H9 (cell line): ENCODE data around the gene OR2AT4. TPM values are rescaled to one million over a fixed set of nuclear protein-coding genes. Genes with fewer than 3 reads are reported as not detected.

ENCODE experiments used
- DNase-seq: peaks from one replicate; pipeline ENCODE4 v3.0.0-alpha.2; 2017
- H2AFZ ChIP-seq: one replicate; pipeline ENCODE4 v1.6.1; 2013; ENCODE audit warnings: mild to moderate bottlenecking, low read length, control low read depth, moderate library complexity
- H2AK5ac ChIP-seq: 2 replicates; pipeline ENCODE4 v1.6.1; 2013; ENCODE audit warnings: low read length, control low read depth, mixed read lengths; ENCODE audit not compliant: insufficient read length
- H2BK120ac ChIP-seq: one replicate; pipeline ENCODE4 v1.6.1; 2013; ENCODE audit warnings: low read depth, mild to moderate bottlenecking, low read length, control low read depth, inconsistent platforms; ENCODE audit not compliant: poor library complexity, severe bottlenecking
- H2BK12ac ChIP-seq: 2 replicates; pipeline ENCODE4 v1.6.1; 2013; ENCODE audit warnings: low read length, control low read depth, mixed read lengths, low read depth; ENCODE audit not compliant: insufficient read length
- H2BK15ac ChIP-seq: 2 replicates; pipeline ENCODE4 v1.6.1; 2013; ENCODE audit warnings: low read depth, low read length, control low read depth
- H2BK20ac ChIP-seq: one replicate; pipeline ENCODE4 v1.6.1; 2013; ENCODE audit warnings: low read depth, mild to moderate bottlenecking, low read length, control low read depth, inconsistent platforms; ENCODE audit not compliant: poor library complexity, severe bottlenecking
- H2BK5ac ChIP-seq: 2 replicates; pipeline ENCODE4 v1.6.1; 2013; ENCODE audit warnings: low read length, control low read depth, mixed read lengths; ENCODE audit not compliant: insufficient read length
- H3K14ac ChIP-seq: 2 replicates; pipeline ENCODE4 v1.6.1; 2013; ENCODE audit warnings: low read length, control low read depth; ENCODE audit not compliant: insufficient read depth
- H3K18ac ChIP-seq: 2 replicates; pipeline ENCODE4 v1.6.1; 2013; ENCODE audit warnings: low read depth, mild to moderate bottlenecking, mixed read lengths, low read length, control low read depth; ENCODE audit not compliant: insufficient read length
- H3K23ac ChIP-seq: 2 replicates; pipeline ENCODE4 v1.6.1; 2013; ENCODE audit warnings: low read length, control low read depth, mixed read lengths, low read depth; ENCODE audit not compliant: insufficient read length
- H3K23me2 ChIP-seq: 2 replicates; pipeline ENCODE4 v1.6.1; 2013; ENCODE audit warnings: low read depth, mild to moderate bottlenecking, mixed read lengths, low read length, control low read depth; ENCODE audit not compliant: insufficient read length, poor library complexity, severe bottlenecking
- H3K27ac ChIP-seq: 2 replicates; pipeline ENCODE4 v1.5.1; 2013; ENCODE audit warnings: low read length, control low read depth, mixed read lengths, low read depth; ENCODE audit not compliant: insufficient read length
- H3K27me3 ChIP-seq: 2 replicates; pipeline ENCODE4 v1.6.1; 2013; ENCODE audit warnings: low read length, control low read depth, inconsistent platforms; ENCODE audit not compliant: insufficient read depth
- H3K4ac ChIP-seq: 2 replicates; pipeline ENCODE4 v1.6.1; 2013; ENCODE audit warnings: low read depth, mild to moderate bottlenecking, control low read depth, inconsistent platforms, low read length, moderate library complexity
- H3K4me1 ChIP-seq: 2 replicates; pipeline ENCODE4 v1.6.1; 2013; ENCODE audit warnings: low read length, control low read depth, inconsistent platforms; ENCODE audit not compliant: insufficient read depth
- H3K4me2 ChIP-seq: 2 replicates; pipeline ENCODE4 v1.6.1; 2013; ENCODE audit warnings: low read length, control low read depth, mixed read lengths; ENCODE audit not compliant: insufficient read length, insufficient read depth
- H3K56ac ChIP-seq: 2 replicates; pipeline ENCODE4 v1.6.1; 2013; ENCODE audit warnings: low read depth, mild to moderate bottlenecking, mixed read lengths, low read length, control low read depth; ENCODE audit not compliant: insufficient read length
- H3K79me1 ChIP-seq: 2 replicates; pipeline ENCODE4 v1.6.1; 2013; ENCODE audit warnings: low read depth, mild to moderate bottlenecking, moderate library complexity, low read length, control low read depth, inconsistent platforms; ENCODE audit not compliant: insufficient read depth, poor library complexity, severe bottlenecking
- H3K79me2 ChIP-seq: 2 replicates; pipeline ENCODE4 v1.6.1; 2013; ENCODE audit warnings: low read length, control low read depth, inconsistent platforms; ENCODE audit not compliant: insufficient read depth
- H3K9ac ChIP-seq: 2 replicates; pipeline ENCODE4 v1.6.1; 2013; ENCODE audit warnings: low read length, control low read depth, mixed read lengths; ENCODE audit not compliant: insufficient read length; ENCODE audit errors: extremely low read depth
- H3K9me3 ChIP-seq: one replicate; pipeline ENCODE4 v1.6.1; 2013; ENCODE audit warnings: low read depth, low read length, inconsistent platforms; ENCODE audit not compliant: control insufficient read depth
- H3T11ph ChIP-seq: one replicate; pipeline ENCODE4 v1.6.1; 2013; ENCODE audit warnings: mild to moderate bottlenecking, low read length, control low read depth, inconsistent platforms
- H4K20me1 ChIP-seq: one replicate; pipeline ENCODE4 v1.6.1; 2013; ENCODE audit not compliant: control insufficient read depth, insufficient read length, insufficient read depth
- H4K5ac ChIP-seq: 2 replicates; pipeline ENCODE4 v1.6.1; 2013; ENCODE audit warnings: low read depth, mild to moderate bottlenecking, mixed read lengths, low read length, control low read depth; ENCODE audit not compliant: insufficient read length
- H4K8ac ChIP-seq: replicated peaks from 2 replicates; pipeline ENCODE4 v1.6.1; 2013; ENCODE audit warnings: low read length, control low read depth, mixed read lengths, low read depth; ENCODE audit not compliant: insufficient read length
- H4K91ac ChIP-seq: 2 replicates; pipeline ENCODE4 v1.6.1; 2013; ENCODE audit warnings: low read depth, mild to moderate bottlenecking, moderate library complexity, mixed read lengths, low read length, control low read depth; ENCODE audit not compliant: insufficient read length
- H3K27ac Mint-ChIP-seq, 3 experiments: 2 replicates in 2 of 3; 3 replicates in 1 of 3; pipeline ENCODE4 v1.8.0; 2020 to 2021; ENCODE audit warnings: mixed read lengths in 3 of 3, mild to moderate bottlenecking in 1 of 3, moderate library complexity in 1 of 3
- H3K27me3 Mint-ChIP-seq: 2 replicates; pipeline ENCODE4 v1.8.0; 2021; ENCODE audit warnings: low read depth, mild to moderate bottlenecking, moderate library complexity, mixed read lengths
- H3K36me3 Mint-ChIP-seq, 3 experiments: 2 replicates in 2 of 3; 3 replicates in 1 of 3; pipeline ENCODE4 v1.8.0; 2020 to 2021; ENCODE audit warnings: low read depth in 3 of 3, mixed read lengths in 3 of 3; ENCODE audit not compliant: insufficient read depth in 1 of 3
- H3K4me1 Mint-ChIP-seq, 2 experiments: 2 replicates each; pipeline ENCODE4 v1.8.0; 2020; ENCODE audit warnings: mixed read lengths in 2 of 2
- H3K4me3 Mint-ChIP-seq, 2 experiments: 2 replicates in 1 of 2; 3 replicates in 1 of 2; pipeline ENCODE4 v1.8.0; 2020 to 2021; ENCODE audit warnings: mild to moderate bottlenecking in 2 of 2, mixed read lengths in 2 of 2, moderate library complexity in 1 of 2
- H3K9me3 Mint-ChIP-seq, 2 experiments: 2 replicates in 1 of 2; 3 replicates in 1 of 2; pipeline ENCODE4 v1.8.0; 2020; ENCODE audit warnings: mild to moderate bottlenecking in 2 of 2, mixed read lengths in 2 of 2, moderate library complexity in 1 of 2
- WGBS: extraction: QIAGEN DNeasy Blood & Tissue Kit; methylation state at CpG from one replicate; pipeline ENCODE4 v1.1.7; 2013; ENCODE audit warnings: missing lambda C conversion rate, low lambda C conversion rate, mixed read lengths; ENCODE audit not compliant: insufficient read length; ENCODE audit errors: extremely low coverage; 5-methylcytosine and 5-hydroxymethylcytosine counted together
- total RNA-seq: library from RNA; stranded (reverse); gene quantifications from 2 replicates; pipeline ENCODE4 v1.2.1, GENCODE V29; 2021
- TF ChIP-seq, protein P1 (sequence below): fragments of 200-600 bp; sonication (generic); conservative IDR thresholded peaks from 3 replicates; pipeline ENCODE4 v1.8.0; 2021; ENCODE audit warnings: antibody characterized with exemption, mild to moderate bottlenecking

OR2AT4 gene
- total RNA-seq, 1 experiment from 2014 or later = not detected

DNA sequence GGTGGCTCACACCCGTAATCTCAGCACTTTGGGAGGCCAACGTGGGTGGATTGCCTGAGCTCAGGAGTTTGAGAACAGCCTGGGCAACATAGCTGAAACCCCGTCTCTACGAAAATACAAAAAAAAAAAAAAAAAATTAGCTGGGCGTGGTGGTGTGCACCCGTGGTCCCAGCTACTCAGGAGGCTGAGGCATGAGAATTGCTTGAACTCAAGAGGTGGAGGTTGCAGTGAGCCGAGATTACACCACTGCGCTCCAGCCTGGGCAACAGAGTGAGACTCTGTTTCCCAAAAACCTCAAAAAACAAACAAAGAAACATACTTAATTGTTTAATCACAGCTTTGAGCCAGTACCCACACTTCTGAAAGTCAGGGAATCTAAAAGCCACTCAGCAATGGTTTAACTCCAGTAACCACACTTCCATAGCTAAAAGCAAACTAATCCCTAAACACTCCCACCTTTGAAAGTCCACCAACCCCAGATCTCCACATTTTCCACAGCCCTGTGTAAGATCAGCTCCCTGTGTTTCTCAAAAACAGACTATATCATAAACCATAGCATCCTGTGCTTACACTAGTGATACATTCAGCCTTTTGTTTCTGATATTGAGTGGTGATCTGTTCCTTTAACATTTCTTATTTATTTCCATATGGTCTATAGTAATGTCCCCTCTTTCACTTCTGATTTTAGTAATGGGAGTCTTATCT is 4.9 kb upstream of the OR2AT4 start:
- H2BK5ac ChIP-seq = no peak overlapping the region
- H3K27ac Mint-ChIP-seq = no peak overlapping the region
- no peak overlapping the region for H4K5ac ChIP-seq
- H3K27me3 Mint-ChIP-seq = peaks cover 7% of the 10 kb centered on the region
- H2BK12ac ChIP-seq = no peak overlapping the region
- no peaks in the 10 kb centered on the region for H3K79me2 ChIP-seq
- H2AFZ ChIP-seq = no peak overlapping the region
- H3K9me3 ChIP-seq = no peaks in the 10 kb centered on the region
- H3T11ph ChIP-seq = no peak overlapping the region
- H3K4me3 Mint-ChIP-seq = no peak overlapping the region
- no peak overlapping the region for H3K18ac ChIP-seq
- H2BK120ac ChIP-seq = no peak overlapping the region
- peaks cover 0 to 5% (median 4%) of the 10 kb centered on the region in 3 experiments; a peak in 5 of 7 replicates for H3K36me3 Mint-ChIP-seq
- H3K27ac ChIP-seq = no peak overlapping the region
- no peak overlapping the region for H3K9ac ChIP-seq
- no CpG with 5 or more reads among the region's 8 CpGs for WGBS
- no peak overlapping the region for H4K8ac ChIP-seq
- H3K4ac ChIP-seq = no peak overlapping the region
- no peak overlapping the region for H3K56ac ChIP-seq
- H3K23ac ChIP-seq = no peak overlapping the region
- peaks cover 10 to 15% of the 10 kb centered on the region in 2 experiments for H3K9me3 Mint-ChIP-seq
- peaks cover 14 to 17% of the 10 kb centered on the region in 2 experiments for H3K4me1 Mint-ChIP-seq
- no peak for DNase-seq
- no peak overlapping the region for H2BK20ac ChIP-seq
- H4K91ac ChIP-seq = no peak overlapping the region
- TF ChIP-seq, protein P1, sequence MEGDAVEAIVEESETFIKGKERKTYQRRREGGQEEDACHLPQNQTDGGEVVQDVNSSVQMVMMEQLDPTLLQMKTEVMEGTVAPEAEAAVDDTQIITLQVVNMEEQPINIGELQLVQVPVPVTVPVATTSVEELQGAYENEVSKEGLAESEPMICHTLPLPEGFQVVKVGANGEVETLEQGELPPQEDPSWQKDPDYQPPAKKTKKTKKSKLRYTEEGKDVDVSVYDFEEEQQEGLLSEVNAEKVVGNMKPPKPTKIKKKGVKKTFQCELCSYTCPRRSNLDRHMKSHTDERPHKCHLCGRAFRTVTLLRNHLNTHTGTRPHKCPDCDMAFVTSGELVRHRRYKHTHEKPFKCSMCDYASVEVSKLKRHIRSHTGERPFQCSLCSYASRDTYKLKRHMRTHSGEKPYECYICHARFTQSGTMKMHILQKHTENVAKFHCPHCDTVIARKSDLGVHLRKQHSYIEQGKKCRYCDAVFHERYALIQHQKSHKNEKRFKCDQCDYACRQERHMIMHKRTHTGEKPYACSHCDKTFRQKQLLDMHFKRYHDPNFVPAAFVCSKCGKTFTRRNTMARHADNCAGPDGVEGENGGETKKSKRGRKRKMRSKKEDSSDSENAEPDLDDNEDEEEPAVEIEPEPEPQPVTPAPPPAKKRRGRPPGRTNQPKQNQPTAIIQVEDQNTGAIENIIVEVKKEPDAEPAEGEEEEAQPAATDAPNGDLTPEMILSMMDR = no peak
- H2AK5ac ChIP-seq = no peak overlapping the region
- no peak overlapping the region for H3K4me2 ChIP-seq
- H3K4me1 ChIP-seq = peaks cover 2% of the 10 kb centered on the region; the same call in 1 of the 2 replicates
- no peaks in the 10 kb centered on the region for H3K79me1 ChIP-seq
- H2BK15ac ChIP-seq = no peak overlapping the region
- no peaks in the 10 kb centered on the region for H3K27me3 ChIP-seq
- no peaks in the 10 kb centered on the region for H4K20me1 ChIP-seq
- no peaks in the 10 kb centered on the region for H3K23me2 ChIP-seq
- H3K14ac ChIP-seq = no peak overlapping the region
